ENCODE data around the gene TGM5. TPM values are rescaled to one million over a fixed set of nuclear protein-coding genes. Genes with fewer than 3 reads are reported as not detected.
A peak's percentile ranks its signal among the peaks of the same experiment; 100 is the strongest.
"Not testable (repeated sequence)": the region's sequence is repeated elsewhere in the genome, so short reads cannot be mapped to it uniquely, and the experiment has no call there.

The TGM5 gene
- total RNA-seq, 1 donor from 2014 or later = not detected

GRCh38 chr15:43226436-43227305, 40.1 kb downstream of the TGM5 start:
- TF ChIP-seq, protein P1, sequence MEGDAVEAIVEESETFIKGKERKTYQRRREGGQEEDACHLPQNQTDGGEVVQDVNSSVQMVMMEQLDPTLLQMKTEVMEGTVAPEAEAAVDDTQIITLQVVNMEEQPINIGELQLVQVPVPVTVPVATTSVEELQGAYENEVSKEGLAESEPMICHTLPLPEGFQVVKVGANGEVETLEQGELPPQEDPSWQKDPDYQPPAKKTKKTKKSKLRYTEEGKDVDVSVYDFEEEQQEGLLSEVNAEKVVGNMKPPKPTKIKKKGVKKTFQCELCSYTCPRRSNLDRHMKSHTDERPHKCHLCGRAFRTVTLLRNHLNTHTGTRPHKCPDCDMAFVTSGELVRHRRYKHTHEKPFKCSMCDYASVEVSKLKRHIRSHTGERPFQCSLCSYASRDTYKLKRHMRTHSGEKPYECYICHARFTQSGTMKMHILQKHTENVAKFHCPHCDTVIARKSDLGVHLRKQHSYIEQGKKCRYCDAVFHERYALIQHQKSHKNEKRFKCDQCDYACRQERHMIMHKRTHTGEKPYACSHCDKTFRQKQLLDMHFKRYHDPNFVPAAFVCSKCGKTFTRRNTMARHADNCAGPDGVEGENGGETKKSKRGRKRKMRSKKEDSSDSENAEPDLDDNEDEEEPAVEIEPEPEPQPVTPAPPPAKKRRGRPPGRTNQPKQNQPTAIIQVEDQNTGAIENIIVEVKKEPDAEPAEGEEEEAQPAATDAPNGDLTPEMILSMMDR (IDR thresholded peaks at IDR 0.05; ENCODE audit: unreplicated experiment) = no peak
- no peak for DNase-seq (ENCODE audit: low spot score in 2 of 2, unreplicated experiment in 2 of 2)
- H3K4me1 Mint-ChIP-seq = no peaks in the 10 kb centered on the region
- no peak overlapping the region for H3K4me3 Mint-ChIP-seq
- no peaks in the 10 kb centered on the region for H3K36me3 Mint-ChIP-seq
- H3K27ac Mint-ChIP-seq = no peak overlapping the region
- no peaks in the 10 kb centered on the region for H3K9me3 Mint-ChIP-seq
- peaks cover 22% of the 10 kb centered on the region for H3K27me3 Mint-ChIP-seq (ENCODE audit: low read depth)

DNA sequence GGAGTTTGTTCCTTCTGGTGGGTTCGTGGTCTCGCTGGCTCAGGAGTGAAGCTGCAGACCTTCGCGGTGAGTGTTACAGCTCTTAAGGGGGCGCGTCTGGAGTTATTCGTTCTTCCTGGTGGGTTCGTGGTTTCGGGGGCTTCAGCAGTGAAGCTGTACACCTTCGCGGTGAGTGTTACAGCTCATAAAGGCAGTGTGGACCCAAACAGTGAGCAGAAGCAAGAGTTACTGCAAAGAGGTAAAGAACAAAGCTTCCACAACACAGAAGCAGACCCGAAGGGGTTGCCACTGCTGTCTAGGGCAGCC, 40.8 kb downstream of the TGM5 start:
- peaks cover 22% of the 10 kb centered on the region for H3K27me3 Mint-ChIP-seq (ENCODE audit: low read depth)
- H3K36me3 Mint-ChIP-seq; H3K4me3 Mint-ChIP-seq; H3K4me1 Mint-ChIP-seq; H3K27ac Mint-ChIP-seq; H3K9me3 Mint-ChIP-seq; DNase-seq (ENCODE audit: low spot score in 2 of 2, unreplicated experiment in 2 of 2): not testable (repeated sequence)

GRCh38 chr15:43225201-43225949, 41.4 kb downstream of the TGM5 start:
- TF ChIP-seq, protein P1 (IDR thresholded peaks at IDR 0.05; ENCODE audit: unreplicated experiment) = peak; percentile 18
- Mint-ChIP-seq H3K9me3 (no peaks in the 10 kb centered on the region), H3K36me3 (no peaks in the 10 kb centered on the region), H3K27me3 (ENCODE audit: low read depth) (peaks cover 22% of the 10 kb centered on the region), H3K27ac (no peak overlapping the region), H3K4me3 (no peak overlapping the region), H3K4me1 (peaks cover 10% of the 10 kb centered on the region)
- no peak for DNase-seq (ENCODE audit: low spot score in 2 of 2, unreplicated experiment in 2 of 2)

GRCh38 chr15:43221422-43221821, 45.3 kb downstream of the TGM5 start:
- no peak overlapping the region for H3K4me3 Mint-ChIP-seq
- H3K27ac Mint-ChIP-seq = no peak overlapping the region
- DNase-seq (ENCODE audit: low spot score in 2 of 2, unreplicated experiment in 2 of 2) = no peak
- no peaks in the 10 kb centered on the region for H3K36me3 Mint-ChIP-seq
- H3K9me3 Mint-ChIP-seq = peaks cover 3% of the 10 kb centered on the region
- TF ChIP-seq, protein P1 (IDR thresholded peaks at IDR 0.05; ENCODE audit: unreplicated experiment) = no peak
- H3K27me3 Mint-ChIP-seq (ENCODE audit: low read depth) = peaks cover 9% of the 10 kb centered on the region
- peaks cover 14% of the 10 kb centered on the region for H3K4me1 Mint-ChIP-seq

DNA sequence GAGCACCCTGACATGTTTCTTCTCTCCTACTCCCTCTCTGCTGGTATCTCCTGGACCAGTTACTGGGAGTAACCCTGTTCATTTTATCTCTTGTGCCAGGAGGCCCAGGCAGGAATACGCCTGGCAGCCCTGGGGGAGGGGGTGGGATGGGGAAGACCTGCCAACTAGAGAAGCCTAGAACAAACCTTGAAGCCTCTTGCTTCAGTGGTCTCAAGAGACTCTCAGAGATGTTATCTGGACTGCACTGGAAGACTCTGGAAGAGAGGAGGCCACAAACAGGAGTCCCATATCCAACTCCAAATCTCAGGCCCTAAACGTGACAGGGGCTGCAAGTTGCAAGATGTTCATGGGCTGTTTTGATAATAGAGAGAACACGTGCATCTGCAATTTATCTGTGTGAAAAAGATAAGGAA, 45.7 kb downstream of the TGM5 start, which contains the start of gene EPB42:
TSS of gene EPB42 (minus strand) at position 28 of the 413 bp plus-strand sequence. CDS start 193 bp downstream, outside the sequence.
- H3K4me3 Mint-ChIP-seq = no peak within 1 kb of the TSS
- H3K27me3 Mint-ChIP-seq (ENCODE audit: low read depth) = peaks cover 9% of the 10 kb centered on the region
- no peaks in the 10 kb centered on the region for H3K36me3 Mint-ChIP-seq
- H3K4me1 Mint-ChIP-seq = peaks cover 14% of the 10 kb centered on the region
- TF ChIP-seq, protein P1 (IDR thresholded peaks at IDR 0.05; ENCODE audit: unreplicated experiment) = no peak
- H3K9me3 Mint-ChIP-seq = peaks cover 3% of the 10 kb centered on the region
- DNase-seq (ENCODE audit: low spot score in 2 of 2, unreplicated experiment in 2 of 2) = no peak
- H3K27ac Mint-ChIP-seq = no peak within 1 kb of the TSS
